Inflammatory macrophage treated with lipopolysaccharide for 1 hour (primary cell): ENCODE measurements around the gene KLHL42.
"Not testable (repeated sequence)": the region's sequence is repeated elsewhere in the genome, so short reads cannot be mapped to it uniquely, and the experiment has no call there.

Experiments used
- DNase-seq, 2 donors: peaks; one replicate each; pipeline ENCODE4 v3.0.0-alpha.2; 2020 to 2022

KLHL42 gene

GRCh38 chr12:27779920-27780611 is at the start of gene KLHL42, which contains the start of gene MANSC4:
TSS of gene KLHL42 (plus strand) at chr12:27780233. CDS start at chr12:27780331, 98 bp downstream.
TSS of gene MANSC4 (minus strand) at chr12:27780236. CDS start at chr12:27771276, 8,960 bp downstream.
- peak; percentile 57 to 59 for DNase-seq

- no peak for DNase-seq
Observed at GRCh38 chr12:27732281-27732680, 47.8 kb upstream of the KLHL42 start.

- peak in 1 of 2 donors; percentile 49 for DNase-seq
Observed at GRCh38 chr12:27733052-27733656, 46.9 kb upstream of the KLHL42 start.

GRCh38 chr12:27733791-27734190 is 46.2 kb upstream of the KLHL42 start:
- no peak for DNase-seq

GRCh38 chr12:27734321-27734720 is 45.7 kb upstream of the KLHL42 start:
- DNase-seq, result not testable (repeated sequence)

- DNase-seq, result no peak
Observed at GRCh38 chr12:27743601-27744000, 36.4 kb upstream of the KLHL42 start.

GRCh38 chr12:27745734-27746133 is 34.3 kb upstream of the KLHL42 start:
- not testable (repeated sequence) for DNase-seq

- DNase-seq, result no peak
Observed at GRCh38 chr12:27747111-27747820, 32.8 kb upstream of the KLHL42 start.

- DNase-seq, result no peak
Observed at GRCh38 chr12:27751386-27752047, 28.5 kb upstream of the KLHL42 start.

GRCh38 chr12:27754795-27755194 is 25.2 kb upstream of the KLHL42 start:
- no peak for DNase-seq

GRCh38 chr12:27756670-27757195 is 23.3 kb upstream of the KLHL42 start:
- DNase-seq, result no peak

GRCh38 chr12:27762757-27763156 is 17.3 kb upstream of the KLHL42 start:
- DNase-seq, result no peak

GRCh38 chr12:27766587-27766986 is 13.4 kb upstream of the KLHL42 start:
- no peak for DNase-seq

- DNase-seq, result no peak
Observed at GRCh38 chr12:27769142-27769673, 10.8 kb upstream of the KLHL42 start.

- peak; percentile 35 to 50 for DNase-seq
Observed at GRCh38 chr12:27771481-27772327, 8.3 kb upstream of the KLHL42 start.

- DNase-seq, result no peak
Observed at GRCh38 chr12:27772328-27773049, 7.5 kb upstream of the KLHL42 start.

GRCh38 chr12:27777141-27777540 is 2.9 kb upstream of the KLHL42 start:
- no peak for DNase-seq

GRCh38 chr12:27778206-27778605 is 1.8 kb upstream of the KLHL42 start:
- no peak for DNase-seq

GRCh38 chr12:27779416-27779919 is 565 bp upstream of the KLHL42 start:
- peak in 1 of 2 donors; percentile 16 for DNase-seq

GRCh38 chr12:27780612-27781408 is 777 bp downstream of the KLHL42 start:
- DNase-seq, result no peak
